Measurements from ENCODE around the gene ASIC2. TPM values are rescaled to one million over a fixed set of nuclear protein-coding genes. Genes with fewer than 3 reads are reported as not detected.

Gene ASIC2
- total RNA-seq, 2 experiments from 2014 or later: not detected

DNA sequence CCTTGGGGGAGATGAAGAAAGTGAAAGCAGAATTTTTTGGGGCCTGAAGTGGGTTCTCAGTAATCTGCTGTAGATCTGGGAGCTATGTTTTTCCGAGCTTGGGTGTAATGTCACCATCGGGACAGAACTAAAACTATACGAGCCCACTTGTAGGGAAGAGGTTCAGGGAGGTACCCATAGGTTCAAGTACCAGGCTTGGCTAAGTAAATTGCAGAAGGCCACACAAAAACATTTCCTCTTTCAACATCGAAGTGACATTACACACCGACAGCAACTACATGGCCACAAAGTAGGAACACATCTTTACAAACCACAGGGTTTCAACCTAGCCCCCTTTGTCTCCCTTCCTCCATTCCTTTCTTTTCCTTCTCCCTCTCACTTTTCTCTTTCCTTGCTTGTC is 10.2 kb upstream of the ASIC2 start:
- POLR2A ChIA-PET: no interaction called here
- ATAC-seq: no peak
- CTCF ChIA-PET: no interaction called here
- no peak for DNase-seq
- Mint-ChIP-seq H3K4me1 (ENCODE audit: low read depth) (peaks cover 21% of the 10 kb centered on the region), H3K27me3 (ENCODE audit: low read depth) (peaks cover 28% of the 10 kb centered on the region), H3K4me3 (no peak overlapping the region), H3K36me3 (ENCODE audit: low read depth) (no peaks in the 10 kb centered on the region), H3K9me3 (ENCODE audit: insufficient read depth) (no peaks in the 10 kb centered on the region), H3K27ac (no peak overlapping the region)

GRCh38 chr17:33302394-33302793 is 9.3 kb upstream of the ASIC2 start:
- no peak for ATAC-seq

GRCh38 chr17:33300241-33300640 is 7.1 kb upstream of the ASIC2 start:
- no peaks in the 10 kb centered on the region for H3K9me3 Mint-ChIP-seq (ENCODE audit: insufficient read depth)

More at GRCh38 chr17:33302394-33302793, 9.3 kb upstream of the ASIC2 start:
- Mint-ChIP-seq H3K9me3 (ENCODE audit: insufficient read depth) (no peaks in the 10 kb centered on the region), H3K27ac (no peak overlapping the region), H3K4me1 (ENCODE audit: low read depth) (peaks cover 21% of the 10 kb centered on the region), H3K4me3 (no peak overlapping the region), H3K27me3 (ENCODE audit: low read depth) (peaks cover 26% of the 10 kb centered on the region), H3K36me3 (ENCODE audit: low read depth) (no peaks in the 10 kb centered on the region)
- POLR2A ChIA-PET: no interaction called here
- peak; percentile 27 for DNase-seq
- CTCF ChIA-PET: no interaction called here

GRCh38 chr17:33299115-33299514 is 6.0 kb upstream of the ASIC2 start:
- no peak overlapping the region for H3K27ac Mint-ChIP-seq
- no peaks in the 10 kb centered on the region for H3K36me3 Mint-ChIP-seq (ENCODE audit: low read depth)
- peaks cover 40% of the 10 kb centered on the region for H3K27me3 Mint-ChIP-seq (ENCODE audit: low read depth)
- peaks cover 21% of the 10 kb centered on the region for H3K4me1 Mint-ChIP-seq (ENCODE audit: low read depth)
- no peak overlapping the region for H3K4me3 Mint-ChIP-seq
- ChIA-PET POLR2A (no interaction called here), CTCF (interaction anchor here (1.2 kb wide), 1 partner anchor 10 kb away, joined by 3 read pairs; no protein-coding TSS in a partner anchor)
- DNase-seq (no peak), ATAC-seq (no peak)
- no peaks in the 10 kb centered on the region for H3K9me3 Mint-ChIP-seq (ENCODE audit: insufficient read depth)

More at GRCh38 chr17:33300241-33300640, 7.1 kb upstream of the ASIC2 start:
- ChIA-PET CTCF (interaction anchor here (1.2 kb wide), 1 partner anchor 11 kb away, joined by 3 read pairs; no protein-coding TSS in a partner anchor), POLR2A (no interaction called here)
- H3K36me3 Mint-ChIP-seq (ENCODE audit: low read depth): no peaks in the 10 kb centered on the region
- H3K27me3 Mint-ChIP-seq (ENCODE audit: low read depth): peaks cover 35% of the 10 kb centered on the region
- H3K27ac Mint-ChIP-seq: no peak overlapping the region
- H3K4me1 Mint-ChIP-seq (ENCODE audit: low read depth): peaks cover 21% of the 10 kb centered on the region
- ATAC-seq (no peak), DNase-seq (no peak)
- no peak overlapping the region for H3K4me3 Mint-ChIP-seq

DNA sequence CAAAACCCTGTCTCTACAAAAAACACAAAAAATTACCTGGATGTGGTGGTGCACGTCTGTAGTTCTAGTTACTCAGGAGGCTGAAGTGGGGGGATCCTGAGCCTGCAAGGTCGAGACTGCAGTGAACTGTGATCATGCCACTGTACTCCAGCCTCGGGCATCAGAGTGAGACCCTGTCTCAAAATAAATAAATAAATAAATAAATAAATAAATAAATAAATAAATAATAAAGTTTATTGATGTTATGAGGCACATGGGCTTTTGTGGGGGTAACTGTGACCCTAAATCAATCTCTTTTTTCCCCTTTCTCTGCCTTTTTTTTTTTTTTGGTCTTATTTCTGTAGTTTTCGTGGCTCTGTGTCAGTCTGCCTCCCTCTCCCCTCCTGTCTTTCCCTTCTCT is 4.5 kb upstream of the ASIC2 start:
- ChIA-PET CTCF (no interaction called here), POLR2A (no interaction called here)
- peaks cover 40% of the 10 kb centered on the region for H3K27me3 Mint-ChIP-seq (ENCODE audit: low read depth)
- H3K4me1 Mint-ChIP-seq (ENCODE audit: low read depth): peaks cover 11% of the 10 kb centered on the region
- no peaks in the 10 kb centered on the region for H3K36me3 Mint-ChIP-seq (ENCODE audit: low read depth)
- ATAC-seq: no peak
- no peak for DNase-seq
- no peak overlapping the region for H3K27ac Mint-ChIP-seq
- no peaks in the 10 kb centered on the region for H3K9me3 Mint-ChIP-seq (ENCODE audit: insufficient read depth)
- no peak overlapping the region for H3K4me3 Mint-ChIP-seq

GRCh38 chr17:33294994-33295393 is 1.9 kb upstream of the ASIC2 start:
- Mint-ChIP-seq H3K4me3 (no peak overlapping the region), H3K4me1 (ENCODE audit: low read depth) (peaks cover 9% of the 10 kb centered on the region), H3K27me3 (ENCODE audit: low read depth) (peaks cover 51% of the 10 kb centered on the region), H3K36me3 (ENCODE audit: low read depth) (no peaks in the 10 kb centered on the region), H3K27ac (no peak overlapping the region), H3K9me3 (ENCODE audit: insufficient read depth) (no peaks in the 10 kb centered on the region)
- no peak for ATAC-seq
- ChIA-PET CTCF (no interaction called here), POLR2A (no interaction called here)
- no peak for DNase-seq

DNA sequence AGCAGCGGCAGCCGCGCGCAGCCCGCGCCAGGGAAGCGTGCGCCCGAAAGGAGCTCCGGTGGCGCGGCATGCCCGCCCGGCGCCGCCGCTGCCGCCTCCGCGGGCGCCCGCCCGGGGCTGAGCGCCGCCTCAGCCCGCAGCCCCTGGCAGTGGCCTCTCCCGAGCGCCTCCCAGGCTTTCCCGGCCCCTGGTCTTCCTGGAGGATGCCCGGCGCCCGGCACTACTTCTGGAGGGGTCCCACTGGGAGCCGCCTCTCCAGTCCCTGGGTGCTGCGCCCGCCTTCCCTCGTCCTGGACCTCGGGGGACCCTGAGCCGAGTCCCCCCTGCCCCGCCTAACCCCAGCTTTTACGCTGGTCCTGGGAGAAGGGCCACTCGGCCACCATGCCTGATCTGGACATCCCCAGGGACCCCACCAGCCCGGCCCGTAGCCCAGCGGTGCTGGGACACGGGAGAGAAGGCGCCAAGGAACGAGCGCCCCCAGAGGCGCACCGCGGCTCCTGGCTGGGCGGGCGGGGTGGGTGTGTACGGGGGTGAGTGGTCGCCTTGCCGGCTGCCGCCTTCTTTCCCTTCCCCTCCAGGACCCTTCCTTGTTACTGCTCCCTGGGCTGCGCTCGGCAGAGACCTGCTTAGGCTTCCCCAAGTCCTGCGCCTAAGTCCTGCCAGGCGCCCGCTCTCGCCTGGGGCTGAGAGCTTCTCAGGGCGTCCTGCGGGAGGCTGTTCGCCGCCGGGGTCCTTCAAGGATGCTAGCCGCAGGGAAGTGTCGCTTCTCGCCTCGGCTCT is 704 bp downstream of the ASIC2 start:
- DNase-seq: no peak

GRCh38 chr17:33291248-33292200 is 1.6 kb downstream of the ASIC2 start:
- ATAC-seq (peak; percentile 41), DNase-seq (no peak)
- H3K27me3 Mint-ChIP-seq (ENCODE audit: low read depth): peaks cover 64% of the 10 kb centered on the region
- ChIA-PET CTCF (no interaction called here), POLR2A (no interaction called here)
- H3K4me3 Mint-ChIP-seq: peak overlapping the region; percentile 36
- H3K4me1 Mint-ChIP-seq (ENCODE audit: low read depth): peaks cover 9% of the 10 kb centered on the region
- no peaks in the 10 kb centered on the region for H3K9me3 Mint-ChIP-seq (ENCODE audit: insufficient read depth)
- no peaks in the 10 kb centered on the region for H3K36me3 Mint-ChIP-seq (ENCODE audit: low read depth)
- H3K27ac Mint-ChIP-seq: no peak overlapping the region

More for the DNA sequence above, 704 bp downstream of the ASIC2 start:
- ATAC-seq: no peak
- Mint-ChIP-seq H3K27me3 (ENCODE audit: low read depth) (peaks cover 68% of the 10 kb centered on the region), H3K4me1 (ENCODE audit: low read depth) (peaks cover 9% of the 10 kb centered on the region), H3K27ac (no peak overlapping the region), H3K9me3 (ENCODE audit: insufficient read depth) (no peaks in the 10 kb centered on the region), H3K36me3 (ENCODE audit: low read depth) (no peaks in the 10 kb centered on the region), H3K4me3 (no peak overlapping the region)
- ChIA-PET CTCF (interaction anchor here (0.8 kb wide), 1 partner anchor 233 kb away, joined by 3 read pairs; no protein-coding TSS in a partner anchor), POLR2A (no interaction called here)

GRCh38 chr17:33290253-33290652 is 2.8 kb downstream of the ASIC2 start:
- Mint-ChIP-seq H3K27ac (no peak overlapping the region), H3K36me3 (ENCODE audit: low read depth) (no peaks in the 10 kb centered on the region), H3K27me3 (ENCODE audit: low read depth) (peaks cover 54% of the 10 kb centered on the region), H3K4me1 (ENCODE audit: low read depth) (peaks cover 9% of the 10 kb centered on the region), H3K9me3 (ENCODE audit: insufficient read depth) (no peaks in the 10 kb centered on the region), H3K4me3 (no peak overlapping the region)
- ChIA-PET POLR2A (no interaction called here), CTCF (no interaction called here)
- DNase-seq (no peak), ATAC-seq (no peak)

GRCh38 chr17:33288954-33289353 is 4.1 kb downstream of the ASIC2 start:
- H3K4me1 Mint-ChIP-seq (ENCODE audit: low read depth): peaks cover 9% of the 10 kb centered on the region
- H3K27ac Mint-ChIP-seq: no peak overlapping the region
- no peak for DNase-seq
- no peaks in the 10 kb centered on the region for H3K36me3 Mint-ChIP-seq (ENCODE audit: low read depth)
- peaks cover 43% of the 10 kb centered on the region for H3K27me3 Mint-ChIP-seq (ENCODE audit: low read depth)
- no peaks in the 10 kb centered on the region for H3K9me3 Mint-ChIP-seq (ENCODE audit: insufficient read depth)
- ATAC-seq: no peak
- H3K4me3 Mint-ChIP-seq: no peak overlapping the region
- CTCF ChIA-PET: interaction anchor here (0.9 kb wide), 1 partner anchor 11 kb away, joined by 3 read pairs; no protein-coding TSS in a partner anchor
- POLR2A ChIA-PET: no interaction called here

GRCh38 chr17:33287096-33287725 is 5.9 kb downstream of the ASIC2 start:
- ATAC-seq: no peak
- ChIA-PET POLR2A (no interaction called here), CTCF (no interaction called here)

GRCh38 chr17:33285413-33285812 is 7.7 kb downstream of the ASIC2 start:
- CTCF ChIA-PET: no interaction called here
- no peaks in the 10 kb centered on the region for H3K36me3 Mint-ChIP-seq (ENCODE audit: low read depth)
- no peaks in the 10 kb centered on the region for H3K4me1 Mint-ChIP-seq (ENCODE audit: low read depth)
- peaks cover 25% of the 10 kb centered on the region for H3K27me3 Mint-ChIP-seq (ENCODE audit: low read depth)
- ATAC-seq (no peak), DNase-seq (no peak)
- H3K27ac Mint-ChIP-seq: no peak overlapping the region
- H3K9me3 Mint-ChIP-seq (ENCODE audit: insufficient read depth): no peaks in the 10 kb centered on the region
- POLR2A ChIA-PET: no interaction called here
- no peak overlapping the region for H3K4me3 Mint-ChIP-seq

More at GRCh38 chr17:33287096-33287725, 5.9 kb downstream of the ASIC2 start:
- Mint-ChIP-seq H3K4me3 (no peak overlapping the region), H3K9me3 (ENCODE audit: insufficient read depth) (no peaks in the 10 kb centered on the region), H3K27me3 (ENCODE audit: low read depth) (peaks cover 33% of the 10 kb centered on the region), H3K4me1 (ENCODE audit: low read depth) (peaks cover 7% of the 10 kb centered on the region), H3K36me3 (ENCODE audit: low read depth) (no peaks in the 10 kb centered on the region), H3K27ac (no peak overlapping the region)
- no peak for DNase-seq

Data from activated CD8-positive, alpha-beta T cell treated with anti-CD3 and anti-CD28 coated beads, Interleukin-2, amount 10 ng/mL, durations not matched to agents 7 days and 5 days (primary cell).